BLaER1 (cell line): Measurements from ENCODE around the gene RAD23B.

ENCODE experiments used
- H3K27ac ChIP-seq: shearing (Covaris generic); formaldehyde crosslinking; 2 replicates; pipeline ENCODE4 v1.8.1; 2022
- H3K27me3 ChIP-seq: shearing (Covaris generic); formaldehyde crosslinking; 2 replicates; pipeline ENCODE4 v1.8.1; 2022
- H3K36me3 ChIP-seq: shearing (Covaris generic); formaldehyde crosslinking; 2 replicates; pipeline ENCODE4 v1.8.1; 2022
- H3K4me1 ChIP-seq: shearing (Covaris generic); formaldehyde crosslinking; 2 replicates; pipeline ENCODE4 v1.8.1; 2022
- H3K4me2 ChIP-seq: shearing (Covaris generic); formaldehyde crosslinking; 2 replicates; pipeline ENCODE4 v1.8.1; 2022
- H3K4me3 ChIP-seq: shearing (Covaris generic); formaldehyde crosslinking; 2 replicates; pipeline ENCODE4 v1.8.1; 2022
- H3K9ac ChIP-seq: shearing (Covaris generic); formaldehyde crosslinking; 2 replicates; pipeline ENCODE4 v1.8.1; 2022
- H3K9me3 ChIP-seq: shearing (Covaris generic); formaldehyde crosslinking; 2 replicates; pipeline ENCODE4 v1.8.1; 2022
- H4K20me1 ChIP-seq: shearing (Covaris generic); formaldehyde crosslinking; 2 replicates; pipeline ENCODE4 v1.8.1; 2022
- Cebpa-rat ChIP-seq: shearing (Covaris generic); IDR thresholded peaks from 2 replicates; pipeline ENCODE4 v1.8.1; 2022

The RAD23B gene

DNA sequence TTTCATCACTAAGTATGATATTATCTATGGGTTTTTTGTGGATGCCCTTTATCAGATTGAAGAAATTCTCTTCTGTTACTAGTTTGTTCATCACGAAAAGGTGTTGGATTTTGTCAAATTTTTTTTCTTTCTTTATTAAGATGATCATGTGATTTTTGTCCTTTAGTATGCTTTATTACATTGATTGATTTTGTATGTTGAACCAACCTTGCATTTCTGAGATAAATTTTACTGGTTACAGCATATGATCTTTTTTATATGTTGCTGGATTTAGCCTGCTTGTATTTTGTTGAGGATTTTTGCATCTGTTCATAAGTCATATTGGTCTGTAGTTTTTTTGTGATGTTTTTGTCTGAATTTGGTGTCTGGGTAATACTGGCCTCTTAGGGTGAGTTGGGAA, 42.8 kb downstream of the RAD23B start:
- H3K9ac ChIP-seq, result no peak overlapping the region
- H4K20me1 ChIP-seq, result peaks cover 55% of the 10 kb centered on the region
- no peaks in the 10 kb centered on the region for H3K27me3 ChIP-seq
- H3K4me3 ChIP-seq, result no peak overlapping the region
- no peak for TF ChIP-seq Cebpa-rat
- peaks cover 6% of the 10 kb centered on the region; the same call in 1 of the 2 replicates for H3K9me3 ChIP-seq
- peaks cover 92% of the 10 kb centered on the region for H3K36me3 ChIP-seq
- H3K27ac ChIP-seq, result no peak overlapping the region
- H3K4me1 ChIP-seq, result no peaks in the 10 kb centered on the region
- no peak overlapping the region for H3K4me2 ChIP-seq

DNA sequence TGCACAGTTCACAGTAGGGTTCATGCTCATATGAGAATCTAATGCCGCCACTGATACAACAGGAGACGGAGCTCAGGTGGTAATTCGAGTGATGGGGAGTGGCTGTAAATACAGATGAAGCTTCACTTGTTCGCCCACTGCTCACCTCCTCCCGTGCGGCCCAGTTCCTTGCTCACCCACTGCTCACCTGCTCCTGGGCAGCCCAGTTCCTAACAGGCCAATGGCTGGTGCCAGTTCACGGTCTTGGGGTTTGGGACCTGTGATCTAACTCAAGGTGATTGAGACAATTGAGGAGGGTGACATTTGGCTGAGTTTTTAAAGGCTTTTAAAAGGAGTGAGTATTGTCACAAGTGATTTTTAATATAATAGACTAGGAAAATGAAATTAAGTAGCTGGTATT, 45.4 kb downstream of the RAD23B start:
- no peak overlapping the region for H3K27ac ChIP-seq
- no peaks in the 10 kb centered on the region for H3K27me3 ChIP-seq
- TF ChIP-seq Cebpa-rat, result no peak
- H4K20me1 ChIP-seq, result peaks cover 38% of the 10 kb centered on the region
- H3K36me3 ChIP-seq, result peaks cover 93% of the 10 kb centered on the region
- H3K4me1 ChIP-seq, result no peaks in the 10 kb centered on the region
- peaks cover 6% of the 10 kb centered on the region; the same call in 1 of the 2 replicates for H3K9me3 ChIP-seq
- no peak overlapping the region for H3K4me3 ChIP-seq
- no peak overlapping the region for H3K9ac ChIP-seq
- H3K4me2 ChIP-seq, result no peak overlapping the region

DNA sequence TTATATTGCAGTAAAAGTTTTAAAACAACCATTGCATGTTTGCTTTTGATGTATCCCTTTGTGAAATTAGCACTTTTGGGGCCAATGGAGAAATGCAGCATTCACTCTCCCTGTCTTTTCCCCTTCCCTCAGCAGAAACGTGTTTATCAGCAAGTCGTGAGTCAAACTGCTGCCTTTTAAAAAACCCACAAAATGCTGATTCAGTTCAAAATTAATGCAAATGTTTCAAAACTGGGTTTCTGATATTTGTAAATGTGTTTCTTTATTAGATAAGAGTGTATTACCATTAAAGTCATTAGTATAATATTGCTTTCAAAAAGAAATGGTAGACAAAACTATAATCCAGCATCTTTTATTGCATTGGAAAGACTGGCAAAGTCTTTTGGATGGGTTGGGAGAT, 47.3 kb downstream of the RAD23B start:
- Histone ChIP-seq H3K27me3 (no peaks in the 10 kb centered on the region), H3K4me1 (no peaks in the 10 kb centered on the region), H3K4me3 (no peak overlapping the region), H3K36me3 (peaks cover 92% of the 10 kb centered on the region), H3K9me3 (no peaks in the 10 kb centered on the region; the same call in 1 of the 2 replicates), H3K4me2 (no peak overlapping the region), H3K9ac (no peak overlapping the region), H3K27ac (no peak overlapping the region), H4K20me1 (peaks cover 38% of the 10 kb centered on the region)
- TF ChIP-seq Cebpa-rat, result no peak

GRCh38 chr9:107332883-107333282, 49.8 kb downstream of the RAD23B start:
- TF ChIP-seq Cebpa-rat, result no peak
- peaks cover 87% of the 10 kb centered on the region for H3K36me3 ChIP-seq
- H3K9ac ChIP-seq, result no peak overlapping the region
- no peak overlapping the region for H3K4me2 ChIP-seq
- H3K9me3 ChIP-seq, result no peaks in the 10 kb centered on the region
- no peaks in the 10 kb centered on the region for H3K27me3 ChIP-seq
- no peaks in the 10 kb centered on the region for H3K4me1 ChIP-seq
- H4K20me1 ChIP-seq, result peaks cover 34% of the 10 kb centered on the region
- H3K27ac ChIP-seq, result no peak overlapping the region
- no peak overlapping the region for H3K4me3 ChIP-seq

- no peaks in the 10 kb centered on the region for H3K4me1 ChIP-seq
- H3K36me3 ChIP-seq, result peaks cover 86% of the 10 kb centered on the region
- H3K4me2 ChIP-seq, result no peak overlapping the region
- no peaks in the 10 kb centered on the region for H3K27me3 ChIP-seq
- no peak overlapping the region for H3K27ac ChIP-seq
- no peaks in the 10 kb centered on the region for H3K9me3 ChIP-seq
- peaks cover 29% of the 10 kb centered on the region for H4K20me1 ChIP-seq
- no peak overlapping the region for H3K9ac ChIP-seq
- H3K4me3 ChIP-seq, result no peak overlapping the region
- TF ChIP-seq Cebpa-rat, result no peak
These were observed 50.3 kb downstream of the RAD23B start for GRCh38 chr9:107333363-107333762.

GRCh38 chr9:107334103-107334776, 51.2 kb downstream of the RAD23B start:
- Histone ChIP-seq H3K27me3 (no peaks in the 10 kb centered on the region), H3K4me3 (no peak overlapping the region), H3K27ac (no peak overlapping the region), H3K36me3 (peaks cover 86% of the 10 kb centered on the region), H3K9me3 (no peaks in the 10 kb centered on the region), H3K9ac (no peak overlapping the region), H3K4me2 (no peak overlapping the region), H4K20me1 (peaks cover 23% of the 10 kb centered on the region; the same call in 1 of the 2 replicates), H3K4me1 (no peaks in the 10 kb centered on the region)
- no peak for TF ChIP-seq Cebpa-rat

GRCh38 chr9:107335331-107335730, 52.3 kb downstream of the RAD23B start:
- Histone ChIP-seq H3K27me3 (no peaks in the 10 kb centered on the region), H3K4me2 (no peak overlapping the region), H3K9ac (no peak overlapping the region), H3K27ac (no peak overlapping the region), H3K4me1 (no peaks in the 10 kb centered on the region), H3K9me3 (no peaks in the 10 kb centered on the region), H4K20me1 (peaks cover 20% of the 10 kb centered on the region; the same call in 1 of the 2 replicates), H3K36me3 (peaks cover 76% of the 10 kb centered on the region), H3K4me3 (no peak overlapping the region)
- TF ChIP-seq Cebpa-rat, result no peak

DNA sequence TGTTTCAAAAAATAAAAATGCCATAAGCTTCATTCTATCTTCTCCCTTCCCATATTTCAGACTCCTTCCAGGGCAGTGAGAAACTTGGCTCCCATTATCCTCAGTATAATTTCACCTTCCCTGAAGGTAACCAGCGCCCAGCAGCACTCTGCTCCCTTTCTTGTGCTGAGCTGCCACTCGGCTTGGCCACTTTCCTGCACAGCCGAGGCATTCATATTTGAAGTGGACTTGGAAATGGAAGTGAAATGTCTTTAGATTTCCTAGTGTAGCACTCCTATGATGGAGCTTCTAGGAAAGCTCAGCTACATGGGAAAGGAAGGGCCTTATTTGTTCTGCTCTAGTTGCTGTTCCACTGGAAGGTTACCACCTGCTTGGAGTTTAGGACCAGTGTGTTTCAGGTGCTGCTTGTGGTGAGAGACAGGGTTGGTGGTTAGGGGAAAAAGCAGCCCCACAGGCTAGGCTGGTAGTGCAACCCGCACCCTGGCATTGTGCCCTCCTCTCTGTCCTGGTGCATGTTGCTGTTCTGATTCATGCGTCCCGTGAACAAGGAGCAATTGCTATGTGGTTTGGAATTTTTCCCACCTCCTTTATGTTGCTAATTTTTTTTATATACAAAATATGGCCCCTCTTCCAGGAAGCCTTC, 53.8 kb downstream of the RAD23B start:
- peaks cover 61% of the 10 kb centered on the region for H3K36me3 ChIP-seq
- H3K4me2 ChIP-seq, result no peak overlapping the region
- H4K20me1 ChIP-seq, result peaks cover 16% of the 10 kb centered on the region; the same call in 1 of the 2 replicates
- no peaks in the 10 kb centered on the region for H3K4me1 ChIP-seq
- no peak overlapping the region for H3K4me3 ChIP-seq
- no peak overlapping the region for H3K9ac ChIP-seq
- no peaks in the 10 kb centered on the region for H3K9me3 ChIP-seq
- H3K27me3 ChIP-seq, result no peaks in the 10 kb centered on the region
- TF ChIP-seq Cebpa-rat, result no peak
- no peak overlapping the region for H3K27ac ChIP-seq

DNA sequence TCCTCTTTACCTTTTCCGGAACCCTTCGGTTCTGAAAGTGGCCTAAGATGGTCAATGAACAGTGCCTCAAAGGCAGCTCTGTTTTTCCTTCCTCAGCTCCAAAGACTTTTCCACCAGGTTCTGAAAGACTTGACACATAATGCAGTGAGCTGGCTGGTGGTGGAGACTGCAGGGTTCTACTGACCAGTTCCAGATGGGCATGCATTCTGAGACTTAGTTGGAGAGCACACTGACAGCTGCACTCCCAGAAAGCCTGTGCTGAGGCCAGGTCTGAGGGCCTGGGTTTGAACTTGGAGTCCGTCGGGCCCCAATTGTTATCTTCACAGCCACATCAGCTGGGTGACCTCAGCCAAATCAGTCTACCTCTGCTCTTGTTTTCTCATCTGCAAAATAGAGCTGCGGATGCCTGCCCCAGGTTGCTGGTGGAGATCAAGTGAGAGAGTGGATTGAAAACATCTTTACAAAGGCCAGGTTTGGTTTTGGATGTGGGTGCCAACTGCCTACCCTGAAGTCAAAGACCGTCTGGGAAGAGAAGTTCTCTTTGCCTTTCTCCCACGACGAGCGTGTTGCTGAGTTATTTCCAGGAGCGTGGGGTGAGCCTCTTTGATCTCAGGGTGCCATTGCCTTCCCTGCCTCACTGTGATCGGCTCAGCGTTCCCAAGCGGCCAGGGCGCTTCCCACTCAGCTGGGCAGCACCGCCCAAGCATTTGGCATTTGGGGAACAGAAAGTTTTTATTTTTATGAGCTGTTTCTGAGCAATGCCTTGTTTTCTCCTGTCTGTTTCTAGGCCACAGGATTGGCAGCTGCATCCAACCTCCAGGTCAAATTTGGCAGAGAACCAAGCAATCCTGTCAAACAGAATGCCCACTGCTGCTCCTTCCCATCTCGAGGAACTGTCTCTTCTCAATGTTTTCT, 54.9 kb downstream of the RAD23B start:
- H3K4me1 ChIP-seq, result no peaks in the 10 kb centered on the region
- no peak for TF ChIP-seq Cebpa-rat
- no peak overlapping the region for H3K4me3 ChIP-seq
- H3K36me3 ChIP-seq, result peaks cover 50% of the 10 kb centered on the region
- H4K20me1 ChIP-seq, result peaks cover 16% of the 10 kb centered on the region; the same call in 1 of the 2 replicates
- no peak overlapping the region for H3K9ac ChIP-seq
- H3K27me3 ChIP-seq, result no peaks in the 10 kb centered on the region
- no peak overlapping the region for H3K4me2 ChIP-seq
- H3K27ac ChIP-seq, result no peak overlapping the region
- H3K9me3 ChIP-seq, result no peaks in the 10 kb centered on the region
